OCI-LY1 (cell line): ENCODE data around the gene SLC2A11.

ENCODE experiments used
- EZH2 ChIP-seq: fragments of 200-600 bp; sonication (generic), shearing (Covaris generic); IDR thresholded peaks from 2 replicates; pipeline ENCODE4 v1.8.0; 2017; ENCODE audit warnings: borderline replicate concordance, mixed run types, mild to moderate bottlenecking, antibody characterized with exemption, low read length, moderate library complexity, mixed read lengths
- TF ChIP-seq, protein P1 (sequence below): fragments of 200-600 bp; sonication (generic), shearing (Covaris generic); IDR thresholded peaks from 2 replicates; pipeline ENCODE4 v1.5.1; 2017; ENCODE audit warnings: mild to moderate bottlenecking, antibody characterized with exemption, low read length, moderate library complexity, mixed read lengths

DNA sequence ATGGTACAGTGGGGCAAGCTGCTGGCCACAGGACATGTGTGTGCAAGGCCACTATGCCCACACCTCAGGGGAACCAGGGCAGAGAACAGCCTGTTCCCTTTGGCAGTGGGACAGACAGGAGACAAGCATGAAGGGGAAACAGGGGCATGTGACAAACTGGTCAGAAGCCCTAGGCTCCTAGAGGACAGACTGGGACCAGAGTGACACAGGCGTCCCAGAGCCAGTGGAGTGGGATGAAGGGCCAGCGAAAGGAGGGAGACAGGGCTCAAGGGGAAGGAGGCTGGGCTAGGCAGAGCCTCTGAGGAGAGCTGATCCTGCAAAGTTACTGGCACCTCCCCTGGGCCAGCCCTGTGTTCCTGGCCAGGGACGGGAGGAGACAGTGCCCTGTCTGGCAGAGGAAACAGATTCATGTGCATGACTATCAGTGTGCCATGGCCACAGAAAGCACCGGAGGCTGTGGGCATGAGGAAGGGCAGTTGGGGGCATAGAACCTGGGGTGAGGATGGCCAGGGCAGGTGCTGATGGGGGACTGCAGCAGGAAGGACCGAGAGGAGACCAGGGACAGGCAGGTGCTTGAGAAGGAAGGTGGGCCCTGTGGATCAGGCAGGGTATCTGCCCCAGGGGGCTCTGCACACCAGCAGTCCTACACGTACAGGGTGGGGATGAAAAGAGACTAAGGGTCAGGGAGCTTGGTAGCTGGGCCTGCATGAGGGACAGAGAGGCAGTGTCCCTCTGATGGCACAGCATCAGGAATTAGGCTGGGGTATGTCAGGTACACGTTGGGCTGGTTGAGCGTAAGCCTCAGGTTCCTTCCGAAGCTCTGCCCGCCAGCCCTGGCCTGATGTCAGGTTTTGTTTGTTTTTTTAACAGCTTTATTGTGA, 28.6 kb upstream of the SLC2A11 start:
- TF ChIP-seq, protein P1, sequence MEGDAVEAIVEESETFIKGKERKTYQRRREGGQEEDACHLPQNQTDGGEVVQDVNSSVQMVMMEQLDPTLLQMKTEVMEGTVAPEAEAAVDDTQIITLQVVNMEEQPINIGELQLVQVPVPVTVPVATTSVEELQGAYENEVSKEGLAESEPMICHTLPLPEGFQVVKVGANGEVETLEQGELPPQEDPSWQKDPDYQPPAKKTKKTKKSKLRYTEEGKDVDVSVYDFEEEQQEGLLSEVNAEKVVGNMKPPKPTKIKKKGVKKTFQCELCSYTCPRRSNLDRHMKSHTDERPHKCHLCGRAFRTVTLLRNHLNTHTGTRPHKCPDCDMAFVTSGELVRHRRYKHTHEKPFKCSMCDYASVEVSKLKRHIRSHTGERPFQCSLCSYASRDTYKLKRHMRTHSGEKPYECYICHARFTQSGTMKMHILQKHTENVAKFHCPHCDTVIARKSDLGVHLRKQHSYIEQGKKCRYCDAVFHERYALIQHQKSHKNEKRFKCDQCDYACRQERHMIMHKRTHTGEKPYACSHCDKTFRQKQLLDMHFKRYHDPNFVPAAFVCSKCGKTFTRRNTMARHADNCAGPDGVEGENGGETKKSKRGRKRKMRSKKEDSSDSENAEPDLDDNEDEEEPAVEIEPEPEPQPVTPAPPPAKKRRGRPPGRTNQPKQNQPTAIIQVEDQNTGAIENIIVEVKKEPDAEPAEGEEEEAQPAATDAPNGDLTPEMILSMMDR: no peak
- no peak for TF ChIP-seq EZH2
